ENCODE measurements around the gene RPS23.

RPS23 gene

DNA sequence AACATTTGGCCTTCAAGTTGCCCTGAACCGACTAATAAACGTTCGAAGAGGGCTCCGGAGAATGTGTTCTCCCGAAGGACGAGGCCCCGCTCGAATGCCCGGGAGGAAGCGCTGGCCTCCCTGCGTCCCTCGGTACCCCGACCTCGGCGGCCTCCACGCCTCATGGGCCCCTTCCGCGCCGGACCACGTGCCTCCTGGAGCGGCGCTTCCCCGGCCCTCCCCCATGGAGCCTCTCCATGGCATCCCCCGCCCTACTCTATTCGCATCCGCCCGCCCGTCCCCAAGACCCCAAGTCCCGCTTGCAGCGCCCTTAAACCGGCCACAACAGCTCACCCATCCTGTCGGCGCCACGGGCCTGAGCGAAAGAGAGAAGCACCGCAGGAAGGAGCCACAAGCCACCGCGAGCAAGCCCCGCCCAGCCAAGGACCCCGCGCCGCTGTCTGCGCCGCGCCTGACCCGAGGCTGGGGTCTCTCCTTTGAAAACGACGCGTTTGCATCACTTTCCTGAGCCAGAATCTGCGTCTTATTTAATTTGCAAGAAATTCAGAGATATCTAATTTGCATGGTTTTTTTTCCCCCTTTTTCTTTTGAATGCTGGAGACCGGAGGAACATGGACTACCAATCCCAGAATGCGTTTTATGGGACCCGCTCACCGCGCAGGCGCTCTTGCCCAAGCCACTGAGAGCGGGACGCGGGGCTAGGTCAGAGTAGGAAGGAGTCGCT is at the start of gene RPS23:
Gene RPS23, minus strand, starts transcription at position 368 of the 724 bp plus-strand sequence. Its CDS starts 31 bp downstream, at position 337.
- H3K4me3 ChIP-seq (ENCODE audit: low read depth, low read length), result peak within 1 kb of the TSS; percentile 97
- peak; percentile 66 for DNase-seq (ENCODE audit: low read depth)

- no peak for DNase-seq (ENCODE audit: low read depth)
- no peak overlapping the region for H3K4me3 ChIP-seq (ENCODE audit: low read depth, low read length)
Observed at GRCh38 chr5:82327941-82328340, 49.8 kb upstream of the RPS23 start.

DNA sequence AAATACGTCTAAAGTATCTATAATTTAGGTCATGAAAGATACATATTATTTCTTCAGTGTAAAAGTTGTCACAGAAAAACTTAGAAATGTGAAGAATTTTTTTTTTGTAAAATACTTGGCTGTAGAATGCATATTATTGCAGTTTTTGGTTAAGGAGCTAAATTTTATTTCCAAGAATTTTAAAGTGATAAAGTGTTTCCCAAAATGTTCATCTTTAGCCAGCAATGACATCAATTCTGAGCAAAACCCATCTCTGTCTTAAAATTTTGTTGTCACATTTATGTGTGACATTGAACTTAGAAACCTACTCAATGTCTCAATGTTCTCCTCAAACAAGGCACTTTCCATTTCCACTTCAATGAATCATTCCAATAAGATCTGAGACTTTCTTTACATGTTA is 47.8 kb upstream of the RPS23 start:
- DNase-seq (ENCODE audit: low read depth), result no peak
- H3K4me3 ChIP-seq (ENCODE audit: low read depth, low read length), result no peak overlapping the region

DNA sequence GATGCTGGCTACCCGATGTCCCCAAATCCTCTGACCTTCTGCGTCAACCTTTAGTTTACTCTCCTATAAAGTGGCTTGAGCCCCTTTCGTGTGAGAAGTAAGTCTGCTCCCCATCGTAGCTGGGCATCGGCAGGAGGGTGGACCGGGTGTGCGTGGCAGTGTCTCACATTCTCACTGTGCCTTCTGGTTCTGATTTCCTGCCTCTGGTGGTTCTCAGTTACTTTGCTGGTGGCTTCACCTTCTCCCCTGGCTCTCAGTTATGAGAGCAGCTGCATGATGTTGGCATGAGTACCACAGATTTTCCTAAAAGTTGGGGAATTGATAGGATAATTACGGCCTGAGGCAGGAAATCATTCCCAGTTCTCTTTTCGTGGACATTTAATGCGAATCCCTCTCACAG is 47.0 kb upstream of the RPS23 start:
- DNase-seq (ENCODE audit: low read depth), result no peak
- H3K4me3 ChIP-seq (ENCODE audit: low read depth, low read length), result no peak overlapping the region

DNA sequence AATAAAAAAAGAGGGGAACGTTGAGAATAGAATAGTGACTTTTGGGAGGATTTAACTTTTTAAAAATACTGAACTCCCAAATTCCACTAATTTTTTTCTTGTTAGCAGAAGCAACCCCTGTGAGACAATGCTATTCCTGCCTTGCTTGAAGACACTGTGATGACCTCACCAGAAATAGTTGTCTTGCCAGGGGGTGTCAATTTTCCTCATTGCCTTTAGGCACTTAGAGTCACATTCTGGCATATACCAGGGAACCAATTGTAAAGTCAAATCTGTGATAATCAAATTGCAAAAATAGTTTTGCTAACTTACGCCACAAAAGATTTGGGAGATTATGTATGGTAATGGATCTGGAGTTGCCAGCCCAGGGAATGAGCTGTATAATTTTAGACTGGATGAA is 42.8 kb upstream of the RPS23 start:
- H3K4me3 ChIP-seq (ENCODE audit: low read depth, low read length), result no peak overlapping the region
- DNase-seq (ENCODE audit: low read depth), result no peak

DNA sequence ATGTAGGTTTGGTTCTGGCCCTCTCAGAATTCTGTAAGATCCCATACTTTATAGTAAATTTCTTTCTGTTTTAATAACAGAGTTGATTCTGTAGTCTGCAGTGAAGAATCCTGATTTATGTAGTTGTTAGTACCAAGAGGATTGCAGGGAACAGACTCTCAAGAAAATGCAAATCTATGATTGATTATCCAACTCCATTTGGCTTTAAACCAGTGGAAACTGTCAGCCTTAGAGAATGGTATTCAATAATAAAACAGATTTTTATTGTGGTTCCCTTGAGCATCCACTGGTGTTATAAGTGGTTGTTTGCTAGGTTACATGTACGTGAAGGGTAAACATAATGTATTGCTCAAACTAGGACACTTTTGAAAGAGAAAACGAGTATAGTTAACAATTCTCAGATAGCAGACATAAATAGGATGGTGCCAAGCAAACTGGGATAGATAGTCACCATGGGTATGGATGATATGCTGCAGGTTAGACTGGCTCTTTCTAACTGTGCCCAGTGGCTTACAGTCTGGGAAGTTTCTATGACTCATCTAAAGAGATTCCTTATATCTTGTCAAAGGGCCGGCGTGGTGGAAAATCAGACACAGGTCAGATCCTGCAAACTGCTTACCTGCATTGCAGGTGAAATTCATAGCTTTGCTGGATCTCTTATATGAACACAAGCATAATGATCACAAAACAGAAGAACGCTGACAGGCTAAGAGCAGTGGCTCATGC is 41.7 kb upstream of the RPS23 start:
- DNase-seq (ENCODE audit: low read depth), result no peak
- H3K4me3 ChIP-seq (ENCODE audit: low read depth, low read length), result no peak overlapping the region

GRCh38 chr5:82319192-82319591 is 41.0 kb upstream of the RPS23 start:
- DNase-seq (ENCODE audit: low read depth), result no peak

DNA sequence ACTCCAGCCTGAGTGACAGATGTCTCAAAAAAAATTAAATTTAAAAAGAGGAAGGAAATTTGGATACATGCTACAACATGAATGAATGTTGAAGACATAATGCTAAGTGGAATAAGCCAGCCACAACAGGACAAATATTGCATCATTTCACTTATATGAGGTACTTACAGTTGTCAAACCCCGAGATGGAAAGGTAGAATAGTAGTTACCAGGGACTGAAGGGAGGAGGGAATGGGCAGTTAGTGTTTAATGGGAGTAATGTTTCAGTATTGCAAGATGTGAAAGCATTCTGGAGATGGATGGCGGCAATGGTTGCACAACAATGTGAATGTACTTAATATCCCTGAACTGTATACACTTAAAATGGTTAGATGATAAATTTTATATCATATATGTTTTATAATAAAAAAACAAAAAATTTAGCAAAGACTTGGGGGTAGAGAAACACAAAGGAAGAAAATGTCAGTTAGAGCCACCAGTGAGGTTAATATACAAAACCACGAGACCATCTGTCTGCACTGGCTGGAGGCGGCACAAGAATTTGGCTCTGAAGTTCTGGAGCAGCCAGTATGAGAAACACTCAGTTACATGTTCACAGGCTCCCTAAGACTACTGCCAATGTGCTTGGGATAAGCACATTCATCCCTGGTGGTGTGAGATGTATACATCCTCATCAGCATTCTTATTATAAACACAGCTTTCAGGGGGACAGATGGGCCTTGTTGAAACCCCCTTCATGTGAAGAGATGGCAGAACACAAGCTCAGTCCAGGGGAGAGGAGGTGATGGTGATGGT is 37.0 kb upstream of the RPS23 start:
- DNase-seq (ENCODE audit: low read depth), result no peak
- no peak overlapping the region for H3K4me3 ChIP-seq (ENCODE audit: low read depth, low read length)

More at GRCh38 chr5:82319192-82319591, 41.0 kb upstream of the RPS23 start:
- no peak overlapping the region for H3K4me3 ChIP-seq (ENCODE audit: low read depth, low read length)

- H3K4me3 ChIP-seq (ENCODE audit: low read depth, low read length), result no peak overlapping the region
- DNase-seq (ENCODE audit: low read depth), result no peak
Observed at GRCh38 chr5:82313016-82313415, 34.9 kb upstream of the RPS23 start.

GRCh38 chr5:82312373-82312856 is 34.3 kb upstream of the RPS23 start:
- H3K4me3 ChIP-seq (ENCODE audit: low read depth, low read length), result no peak overlapping the region
- DNase-seq (ENCODE audit: low read depth), result no peak

DNA sequence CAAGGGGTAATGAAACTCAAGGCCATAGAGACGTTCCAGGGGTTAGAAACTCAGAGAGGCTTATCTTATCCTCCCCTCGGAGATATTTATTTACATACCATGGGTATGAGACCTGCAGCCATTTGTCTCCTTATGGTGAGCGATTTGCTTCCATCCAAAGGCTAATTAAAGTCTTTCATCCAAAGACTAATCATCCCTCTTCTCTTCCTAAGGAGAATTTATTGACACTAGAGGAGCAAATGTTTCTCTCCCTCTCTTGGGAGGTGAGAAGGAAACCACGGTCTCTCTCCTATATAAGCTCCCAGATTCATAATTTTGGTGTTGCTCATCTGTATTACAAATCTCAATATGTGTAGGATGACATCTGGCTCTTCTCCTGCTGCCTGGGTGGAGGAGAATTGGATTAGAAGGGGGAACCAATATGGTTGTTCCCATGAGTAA is 31.0 kb upstream of the RPS23 start:
- DNase-seq (ENCODE audit: low read depth), result no peak
- H3K4me3 ChIP-seq (ENCODE audit: low read depth, low read length), result no peak overlapping the region

- no peak overlapping the region for H3K4me3 ChIP-seq (ENCODE audit: low read depth, low read length)
Observed at GRCh38 chr5:82308416-82308815, 30.3 kb upstream of the RPS23 start.

DNA sequence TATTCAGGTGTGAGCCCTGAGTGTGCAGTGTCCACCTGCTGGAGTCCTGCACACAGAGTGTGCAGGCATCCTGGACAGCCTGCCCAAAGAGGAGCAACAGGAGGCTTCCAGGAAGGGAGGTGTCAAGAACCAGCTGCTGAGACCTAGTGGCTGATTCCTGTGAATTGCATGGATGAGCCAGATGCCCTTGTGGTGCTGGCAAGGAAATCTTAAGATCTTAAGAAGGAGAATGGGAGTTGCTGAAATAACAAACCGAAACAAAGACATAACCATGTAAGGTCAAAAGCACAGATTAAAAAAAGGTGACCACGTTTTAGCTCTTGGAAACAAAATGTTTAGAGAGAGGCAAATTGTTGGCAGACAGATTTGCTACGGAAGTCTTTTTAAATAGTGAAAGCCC is 29.3 kb upstream of the RPS23 start:
- DNase-seq (ENCODE audit: low read depth), result no peak
- no peak overlapping the region for H3K4me3 ChIP-seq (ENCODE audit: low read depth, low read length)

More at GRCh38 chr5:82308416-82308815, 30.3 kb upstream of the RPS23 start:
- DNase-seq (ENCODE audit: low read depth), result no peak

DNA sequence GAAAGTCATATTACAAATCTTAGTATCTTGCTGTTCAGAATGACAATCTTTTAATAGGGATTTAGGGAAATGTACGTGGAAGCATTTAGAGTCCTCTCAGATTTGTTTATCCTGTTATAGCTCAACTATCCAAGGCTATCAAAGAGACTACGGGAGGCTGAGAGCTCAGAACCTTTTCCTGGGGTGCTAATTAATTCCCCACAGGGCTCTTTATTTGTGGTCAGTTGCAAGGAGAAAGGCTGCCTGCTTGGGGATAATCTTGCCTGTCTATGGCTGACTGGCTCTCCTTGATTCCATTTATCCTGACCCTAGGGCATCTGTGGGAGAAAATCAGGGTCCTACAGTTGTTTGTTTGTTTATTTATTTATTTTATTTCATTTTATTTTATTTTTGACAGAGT is 28.0 kb upstream of the RPS23 start:
- H3K4me3 ChIP-seq (ENCODE audit: low read depth, low read length), result no peak overlapping the region
- DNase-seq (ENCODE audit: low read depth), result no peak

GRCh38 chr5:82301190-82301589 is 23.0 kb upstream of the RPS23 start:
- no peak overlapping the region for H3K4me3 ChIP-seq (ENCODE audit: low read depth, low read length)
- DNase-seq (ENCODE audit: low read depth), result no peak

GRCh38 chr5:82298668-82299067 is 20.5 kb upstream of the RPS23 start:
- no peak for DNase-seq (ENCODE audit: low read depth)
- H3K4me3 ChIP-seq (ENCODE audit: low read depth, low read length), result no peak overlapping the region

DNA sequence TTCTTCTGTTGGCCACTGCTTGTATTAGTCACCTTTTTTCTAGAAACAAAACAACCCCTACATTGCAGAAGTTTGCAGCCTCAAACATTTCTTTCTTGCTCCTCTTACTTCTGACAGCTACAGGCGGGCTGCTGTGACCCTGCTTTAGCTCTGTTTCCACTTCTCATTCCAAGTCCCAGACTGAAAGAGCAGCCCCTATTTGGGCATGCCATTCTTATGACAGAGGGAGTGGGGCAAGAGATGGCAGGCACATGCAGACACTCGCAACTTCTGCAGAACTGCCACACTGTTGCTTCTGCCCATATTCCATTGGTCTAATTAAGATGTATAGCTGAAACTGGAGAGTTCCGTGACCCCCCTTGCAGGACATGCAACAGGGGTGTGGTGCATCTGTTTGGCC is 19.6 kb upstream of the RPS23 start:
- no peak for DNase-seq (ENCODE audit: low read depth)
- no peak overlapping the region for H3K4me3 ChIP-seq (ENCODE audit: low read depth, low read length)

- DNase-seq (ENCODE audit: low read depth), result no peak
- H3K4me3 ChIP-seq (ENCODE audit: low read depth, low read length), result no peak overlapping the region
Observed at GRCh38 chr5:82296929-82297328, 18.8 kb upstream of the RPS23 start.

GRCh38 chr5:82295959-82296531 is 17.9 kb upstream of the RPS23 start:
- no peak overlapping the region for H3K4me3 ChIP-seq (ENCODE audit: low read depth, low read length)
- DNase-seq (ENCODE audit: low read depth), result no peak

DNA sequence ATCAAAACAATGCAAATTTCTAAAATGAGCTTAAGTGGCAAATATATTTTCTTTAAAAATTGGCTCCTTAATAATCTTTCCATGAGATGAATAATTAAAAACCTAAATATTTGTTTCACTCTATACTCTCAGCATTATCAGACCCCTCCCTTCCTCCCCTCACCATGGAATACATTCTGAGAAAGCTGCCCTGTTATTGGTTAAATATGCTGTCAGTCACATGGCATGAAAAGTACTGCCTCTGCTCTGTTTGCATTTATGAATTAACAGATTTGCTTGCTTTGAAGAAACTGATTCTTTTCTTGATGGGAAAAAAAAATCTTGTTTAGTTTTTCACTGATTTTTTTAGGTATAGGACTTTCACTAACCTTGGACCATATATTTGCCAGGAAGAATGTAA is 17.0 kb upstream of the RPS23 start:
- no peak overlapping the region for H3K4me3 ChIP-seq (ENCODE audit: low read depth, low read length)
- no peak for DNase-seq (ENCODE audit: low read depth)
